NCI-H1436 treated with DMSO at 0.1 percent for 48 hours (cell line): ENCODE results near the gene MBP.
A peak's percentile ranks its signal among the peaks of the same experiment; 100 is the strongest.

Experiments used
- DNase-seq: peaks from one replicate; lab custom pipeline; 2025; lab: John Stamatoyannopoulos, UW

MBP gene

GRCh38 chr18:77065221-77065981 lies 67.2 kb downstream of the MBP start:
- DNase-seq = no peak

- no peak for DNase-seq
These were observed 69.3 kb downstream of the MBP start for GRCh38 chr18:77063260-77063659.

- no peak for DNase-seq
These were observed 70.0 kb downstream of the MBP start for GRCh38 chr18:77062518-77063003.

GRCh38 chr18:77061946-77062517 lies 70.6 kb downstream of the MBP start:
- DNase-seq = no peak

GRCh38 chr18:77061281-77061945 lies 71.2 kb downstream of the MBP start:
- no peak for DNase-seq

GRCh38 chr18:77060151-77060550 lies 72.4 kb downstream of the MBP start:
- no peak for DNase-seq

- no peak for DNase-seq
These were observed 73.2 kb downstream of the MBP start for GRCh38 chr18:77059294-77059916.

GRCh38 chr18:77058290-77058835 lies 74.2 kb downstream of the MBP start:
- DNase-seq = no peak

GRCh38 chr18:77057006-77057395 lies 75.6 kb downstream of the MBP start:
- no peak for DNase-seq

GRCh38 chr18:77056344-77057005 lies 76.1 kb downstream of the MBP start:
- DNase-seq = no peak

GRCh38 chr18:77055429-77056300 lies 76.9 kb downstream of the MBP start:
- no peak for DNase-seq

GRCh38 chr18:77054606-77055428 lies 77.8 kb downstream of the MBP start:
- peak; percentile 20 for DNase-seq

GRCh38 chr18:77054288-77054605 lies 78.3 kb downstream of the MBP start:
- DNase-seq = no peak

GRCh38 chr18:77053616-77054287 lies 78.8 kb downstream of the MBP start:
- DNase-seq = no peak

GRCh38 chr18:77052983-77053309 lies 79.6 kb downstream of the MBP start:
- no peak for DNase-seq

GRCh38 chr18:77052297-77052982 lies 80.1 kb downstream of the MBP start:
- DNase-seq = no peak

GRCh38 chr18:77051581-77052296 lies 80.8 kb downstream of the MBP start:
- no peak for DNase-seq

- DNase-seq = no peak
These were observed 82.6 kb downstream of the MBP start for GRCh38 chr18:77049938-77050337.
